ENCODE data around the gene ADH5.
A peak's percentile ranks its signal among the peaks of the same experiment; 100 is the strongest.

The ADH5 gene

GRCh38 chr4:99088481-99089365, at the start of gene ADH5 (continued):
- TF ChIP-seq ZSCAN4 (tag by site-specific recombination; IDR thresholded peaks at IDR 0.05) (no peak), ZSCAN16 (tag by site-specific recombination; IDR thresholded peaks at IDR 0.05) (no peak), ZNF510 (tag by site-specific recombination; IDR thresholded peaks at IDR 0.05; ENCODE audit: insufficient replicate concordance) (no peak), ZNF518A (tag by site-specific recombination; conservative IDR thresholded peaks at IDR 0.05; ENCODE audit: low read depth) (no peak), ZNF211 (tag by site-specific recombination; IDR thresholded peaks at IDR 0.05; ENCODE audit: low read depth) (no peak), ZSCAN5A (tag by site-specific recombination; IDR thresholded peaks at IDR 0.05) (no peak), ZNF792 (tag by site-specific recombination; IDR thresholded peaks at IDR 0.05) (no peak), ZNF785 (tag by site-specific recombination; IDR thresholded peaks at IDR 0.05) (no peak), ZNF768 (tag by site-specific recombination; IDR thresholded peaks at IDR 0.05) (no peak), REPIN1 (tag by site-specific recombination; IDR thresholded peaks at IDR 0.05; ENCODE audit: low read depth) (no peak), SCRT1 (tag by site-specific recombination; IDR thresholded peaks at IDR 0.05; ENCODE audit: borderline replicate concordance) (0 out of 2 replicates have a peak, but pooled peaks have one; percentile 10), ZNF514 (tag by site-specific recombination; IDR thresholded peaks at IDR 0.05) (no peak), ZNF560 (tag by site-specific recombination; IDR thresholded peaks at IDR 0.05; ENCODE audit: borderline replicate concordance) (no peak), ZNF530 (tag by site-specific recombination; IDR thresholded peaks at IDR 0.05; ENCODE audit: low read depth) (no peak), ZNF184 (tag by site-specific recombination; IDR thresholded peaks at IDR 0.05) (no peak), ZNF707 (tag by site-specific recombination; IDR thresholded peaks at IDR 0.05) (no peak), ZNF280C (tag by site-specific recombination; IDR thresholded peaks at IDR 0.05) (no peak), ZNF48 (tag by site-specific recombination; IDR thresholded peaks at IDR 0.05) (no peak), ZNF777 (tag by site-specific recombination; IDR thresholded peaks at IDR 0.05; ENCODE audit: borderline replicate concordance) (no peak), ZNF138 (tag by site-specific recombination; IDR thresholded peaks at IDR 0.05; ENCODE audit: borderline replicate concordance) (no peak), ZNF2 (tag by site-specific recombination; IDR thresholded peaks at IDR 0.05) (peak; percentile 81; the same call in 1 of the 2 replicates), ZNF776 (tag by site-specific recombination; IDR thresholded peaks at IDR 0.05; ENCODE audit: borderline replicate concordance) (no peak), KLF8 (tag by site-specific recombination; IDR thresholded peaks at IDR 0.05) (0 out of 2 replicates have a peak, but pooled peaks have one; percentile 19), ZBTB6 (tag by site-specific recombination; IDR thresholded peaks at IDR 0.05) (peak; percentile 59; the same call in 1 of the 2 replicates), KLF16 (tag by site-specific recombination; IDR thresholded peaks at IDR 0.05) (no peak), ZNF561 (tag by site-specific recombination; IDR thresholded peaks at IDR 0.05; ENCODE audit: borderline replicate concordance) (no peak), ZNF623 (tag by site-specific recombination; IDR thresholded peaks at IDR 0.05) (no peak), ZNF114 (tag by site-specific recombination; IDR thresholded peaks at IDR 0.05) (no peak), YY2 (tag by site-specific recombination; IDR thresholded peaks at IDR 0.05) (no peak)
